ENCODE results near the gene IMMP2L. TPM values are rescaled to one million over a fixed set of nuclear protein-coding genes. Genes with fewer than 3 reads are reported as not detected.

The IMMP2L gene
- total and polyA plus RNA-seq, 4 donors, result 9.2 to 34.7 (median 11.1) TPM

- H3K27ac ChIP-seq (ENCODE audit: low read depth in 1 of 2, low read length in 1 of 2), result no peak overlapping the region
- no peaks in the 10 kb centered on the region for H3K27me3 ChIP-seq (ENCODE audit: control insufficient read depth in 3 of 3, insufficient read depth in 3 of 3, low read length in 2 of 3)
- TF ChIP-seq CTCF (IDR thresholded peaks at IDR 0.05; ENCODE audit: control extremely low read depth, extremely low read depth), result no peak
- 56 to 73% methylated on average over 2 of the region's 2 CpGs for WGBS, 2 donors
- H3K4me3 ChIP-seq, result no peak overlapping the region
- no peaks in the 10 kb centered on the region for H3K36me3 ChIP-seq (ENCODE audit: control insufficient read depth in 4 of 4, insufficient read depth in 4 of 4, low read length in 4 of 4)
- ATAC-seq (ENCODE audit: insufficient read depth, low FRiP score) (no peak), DNase-seq (peak in 2 of 3 donors; percentile 45 to 48)
- peaks cover 0 to 13% (median 2%) of the 10 kb centered on the region in 5 donors for H3K4me1 ChIP-seq (ENCODE audit: control insufficient read depth in 5 of 5, insufficient read depth in 5 of 5, low read length in 5 of 5)
- H3K9ac ChIP-seq (ENCODE audit: insufficient read depth in 1 of 2, low read length in 2 of 2), result no peak overlapping the region
- no peaks in the 10 kb centered on the region for H3K9me3 ChIP-seq (ENCODE audit: control insufficient read depth in 4 of 4, insufficient read depth in 3 of 4, low read length in 3 of 4)
These were observed 795.4 kb downstream of the IMMP2L start for GRCh38 chr7:110766864-110767263.

- Histone ChIP-seq H3K4me3 (no peak overlapping the region), H3K36me3 (ENCODE audit: control insufficient read depth in 4 of 4, insufficient read depth in 4 of 4, low read length in 4 of 4) (no peaks in the 10 kb centered on the region), H3K27ac (ENCODE audit: low read depth in 1 of 2, low read length in 1 of 2) (no peak overlapping the region), H3K9me3 (ENCODE audit: control insufficient read depth in 4 of 4, insufficient read depth in 3 of 4, low read length in 3 of 4) (no peaks in the 10 kb centered on the region), H3K27me3 (ENCODE audit: control insufficient read depth in 3 of 3, insufficient read depth in 3 of 3, low read length in 2 of 3) (no peaks in the 10 kb centered on the region), H3K4me1 (ENCODE audit: control insufficient read depth in 5 of 5, insufficient read depth in 5 of 5, low read length in 5 of 5) (peaks cover 0 to 13% (median 2%) of the 10 kb centered on the region in 5 donors), H3K9ac (ENCODE audit: insufficient read depth in 1 of 2, low read length in 2 of 2) (no peak overlapping the region)
- TF ChIP-seq CTCF (IDR thresholded peaks at IDR 0.05; ENCODE audit: control extremely low read depth, extremely low read depth), result no peak
- ATAC-seq (ENCODE audit: insufficient read depth, low FRiP score), result no peak
- WGBS, 2 donors, result 92 to 96% methylated on average over 3 of the region's 3 CpGs
- DNase-seq, result no peak
These were observed 797.4 kb downstream of the IMMP2L start for GRCh38 chr7:110764852-110765251.

GRCh38 chr7:110762546-110763225 lies 799.6 kb downstream of the IMMP2L start:
- WGBS, 2 donors, result 67 to 68% methylated on average over 2 of the region's 2 CpGs
- DNase-seq, result peak; percentile 44 to 92 (median 89)
- peak overlapping the region in 1 of 2 donors; percentile 40 for H3K9ac ChIP-seq (ENCODE audit: insufficient read depth in 1 of 2, low read length in 2 of 2)

More at GRCh38 chr7:110762546-110763225, 799.6 kb downstream of the IMMP2L start:
- no peaks in the 10 kb centered on the region for H3K9me3 ChIP-seq (ENCODE audit: control insufficient read depth in 4 of 4, insufficient read depth in 3 of 4, low read length in 3 of 4)
- no peak for ATAC-seq (ENCODE audit: insufficient read depth, low FRiP score)
- H3K36me3 ChIP-seq (ENCODE audit: control insufficient read depth in 4 of 4, insufficient read depth in 4 of 4, low read length in 4 of 4), result no peaks in the 10 kb centered on the region
- TF ChIP-seq CTCF (IDR thresholded peaks at IDR 0.05; ENCODE audit: control extremely low read depth, extremely low read depth), result no peak
- H3K4me1 ChIP-seq (ENCODE audit: control insufficient read depth in 5 of 5, insufficient read depth in 5 of 5, low read length in 5 of 5), result peaks cover 0 to 13% (median 2%) of the 10 kb centered on the region in 5 donors
- no peak overlapping the region for H3K4me3 ChIP-seq
- H3K27ac ChIP-seq (ENCODE audit: low read depth in 1 of 2, low read length in 1 of 2), result no peak overlapping the region
- no peaks in the 10 kb centered on the region for H3K27me3 ChIP-seq (ENCODE audit: control insufficient read depth in 3 of 3, insufficient read depth in 3 of 3, low read length in 2 of 3)

All from lung (tissue), 12 donors.